T-helper 1 cell treated with Interleukin-12 subunit alpha and Interleukin-12 subunit beta and Interleukin-4 antibody, amounts not matched to agents 30 ng/mL and 1 ng/mL, for 36 hours (primary cell): Measurements from ENCODE around the gene ATG2B. TPM values are rescaled to one million over a fixed set of nuclear protein-coding genes. Genes with fewer than 3 reads are reported as not detected.

Experiments used
- intact Hi-C: fragments of 100-400 bp; cut with micrococcal nuclease; formaldehyde crosslinking; loops from one replicate; pipeline ENCODE4 v1.15.1; 2024
- total RNA-seq: library from RNA; stranded (reverse); gene quantifications from 2 replicates; pipeline ENCODE4 v1.2.3, GENCODE V29; 2022

ATG2B gene
- total RNA-seq, 1 donor from 2014 or later, result 21.3 TPM

- intact Hi-C loops, result loop anchor here (10.0 kb wide), 1 partner anchor 279 kb away; no protein-coding TSS in a partner anchor
Measured at GRCh38 chr14:96273629-96274028, 89.5 kb downstream of the ATG2B start.

GRCh38 chr14:96272777-96273473 is 90.2 kb downstream of the ATG2B start:
- intact Hi-C loops, result loop anchor here (10.0 kb wide), 1 partner anchor 278 kb away; no protein-coding TSS in a partner anchor

- intact Hi-C loops, result loop anchor here (10.0 kb wide), 1 partner anchor 277 kb away; no protein-coding TSS in a partner anchor
Measured at GRCh38 chr14:96271421-96271762, 91.7 kb downstream of the ATG2B start.

DNA sequence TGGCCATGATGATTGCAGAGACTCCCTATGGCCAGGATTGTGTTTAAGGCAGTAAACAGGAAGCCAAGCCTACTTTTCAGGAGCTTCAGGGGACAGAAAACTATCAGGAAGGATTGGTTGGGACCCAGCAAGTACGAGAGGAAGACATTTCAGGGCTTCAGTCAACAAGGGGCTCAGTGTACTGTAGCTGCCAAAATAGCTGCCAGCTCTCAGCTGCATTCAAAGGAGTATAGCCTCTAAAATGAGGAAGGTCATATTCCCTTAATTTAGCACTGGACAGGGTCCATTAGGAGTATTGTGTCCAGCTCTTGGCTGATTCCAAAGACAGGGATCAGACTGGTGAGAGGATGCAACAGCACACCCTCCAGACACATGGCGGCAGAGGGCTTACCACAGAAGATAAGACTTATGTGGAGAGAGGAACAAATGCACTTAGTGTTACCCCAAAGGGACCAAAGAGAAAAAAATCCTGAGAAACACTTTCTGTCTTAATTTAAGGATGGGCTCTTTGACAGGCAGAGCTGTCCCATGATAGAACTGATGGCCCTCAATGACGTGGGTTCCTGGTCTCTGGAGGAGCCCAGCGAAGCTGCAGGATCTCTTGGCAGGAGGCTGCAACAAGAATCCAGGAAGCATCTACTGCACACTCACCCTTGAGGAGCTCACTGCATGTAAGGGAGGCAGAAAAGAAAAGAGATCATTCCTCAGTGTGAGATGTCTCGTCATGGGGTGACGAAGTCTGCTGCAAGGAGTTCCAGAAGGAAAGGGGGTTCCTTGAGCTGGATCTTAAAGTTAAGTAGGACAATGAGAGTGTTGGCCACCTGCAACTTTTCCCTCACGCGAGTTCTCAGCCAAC is 92.3 kb downstream of the ATG2B start:
- intact Hi-C loops, result loop anchor here (10.0 kb wide), 1 partner anchor 276 kb away; no protein-coding TSS in a partner anchor

GRCh38 chr14:96269359-96269710 is 93.8 kb downstream of the ATG2B start:
- intact Hi-C loops, result loop anchor here (1.0 kb wide), 1 partner anchor 32 kb away; no protein-coding TSS in a partner anchor

- intact Hi-C loops, result loop anchor here (1.0 kb wide), 1 partner anchor 31 kb away; no protein-coding TSS in a partner anchor
Measured at GRCh38 chr14:96268431-96269358, 94.4 kb downstream of the ATG2B start.

DNA sequence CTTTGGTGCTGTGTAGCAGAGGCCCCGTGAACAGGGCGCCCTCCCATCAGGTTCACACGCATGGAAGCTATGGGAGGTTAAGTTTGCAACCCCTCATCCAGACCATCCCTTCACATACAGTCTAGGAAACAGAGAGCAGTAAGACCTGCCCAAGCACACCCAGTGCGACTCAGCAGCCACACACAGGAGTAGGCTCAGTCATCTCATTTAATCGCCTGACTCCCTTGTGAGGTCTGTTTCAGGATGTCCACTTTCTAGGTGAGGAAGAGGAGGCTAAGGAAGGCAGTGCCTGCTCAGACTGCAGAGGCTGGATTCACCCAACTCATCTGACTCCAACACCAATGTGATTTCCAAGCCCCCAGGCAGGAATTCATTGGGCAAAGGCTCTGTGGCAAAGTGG is 95.2 kb downstream of the ATG2B start:
- intact Hi-C loops, result no loop called here

- intact Hi-C loops, result no loop called here
Measured at GRCh38 chr14:96267336-96267735, 95.8 kb downstream of the ATG2B start.

GRCh38 chr14:96265383-96266095 is 97.6 kb downstream of the ATG2B start:
- intact Hi-C loops, result no loop called here

GRCh38 chr14:96264853-96265252 is 98.3 kb downstream of the ATG2B start:
- intact Hi-C loops, result no loop called here

DNA sequence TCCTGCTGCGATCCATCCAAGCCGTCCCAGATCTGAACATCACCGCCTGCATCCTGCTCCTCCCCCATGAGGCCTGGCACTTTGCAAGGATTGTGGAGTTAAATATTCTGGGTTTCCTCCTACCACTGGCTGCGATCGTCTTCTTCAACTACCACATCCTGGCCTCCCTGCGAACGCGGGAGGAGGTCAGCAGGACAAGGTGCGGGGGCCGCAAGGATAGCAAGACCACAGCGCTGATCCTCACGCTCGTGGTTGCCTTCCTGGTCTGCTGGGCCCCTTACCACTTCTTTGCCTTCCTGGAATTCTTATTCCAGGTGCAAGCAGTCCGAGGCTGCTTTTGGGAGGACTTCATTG is 99.0 kb downstream of the ATG2B start:
- intact Hi-C loops, result no loop called here

DNA sequence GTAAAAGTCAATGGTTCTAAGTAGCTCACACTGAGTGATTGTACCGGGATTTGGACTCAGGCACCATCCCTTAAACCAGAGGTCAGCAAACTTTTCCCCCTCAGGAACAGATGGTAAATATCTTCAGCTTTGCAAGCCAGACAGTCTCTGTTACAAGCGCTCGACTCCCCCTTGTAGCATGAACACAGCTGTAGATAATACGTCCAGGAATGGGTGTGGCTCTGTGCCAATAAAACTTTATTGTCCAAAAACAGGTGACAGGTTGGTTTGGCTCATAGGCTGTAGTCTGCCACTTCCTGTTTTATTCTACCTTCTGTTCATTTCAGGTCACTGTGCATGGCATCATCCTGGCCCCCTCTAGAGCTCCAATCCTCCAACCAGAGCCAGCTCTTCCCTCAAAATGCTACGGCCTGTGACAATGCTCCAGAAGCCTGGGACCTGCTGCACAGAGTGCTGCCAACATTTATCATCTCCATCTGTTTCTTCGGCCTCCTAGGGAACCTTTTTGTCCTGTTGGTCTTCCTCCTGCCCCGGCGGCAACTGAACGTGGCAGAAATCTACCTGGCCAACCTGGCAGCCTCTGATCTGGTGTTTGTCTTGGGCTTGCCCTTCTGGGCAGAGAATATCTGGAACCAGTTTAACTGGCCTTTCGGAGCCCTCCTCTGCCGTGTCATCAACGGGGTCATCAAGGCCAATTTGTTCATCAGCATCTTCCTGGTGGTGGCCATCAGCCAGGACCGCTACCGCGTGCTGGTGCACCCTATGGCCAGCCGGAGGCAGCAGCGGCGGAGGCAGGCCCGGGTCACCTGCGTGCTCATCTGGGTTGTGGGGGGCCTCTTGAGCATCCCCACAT is 99.6 kb downstream of the ATG2B start:
- intact Hi-C loops, result no loop called here

DNA sequence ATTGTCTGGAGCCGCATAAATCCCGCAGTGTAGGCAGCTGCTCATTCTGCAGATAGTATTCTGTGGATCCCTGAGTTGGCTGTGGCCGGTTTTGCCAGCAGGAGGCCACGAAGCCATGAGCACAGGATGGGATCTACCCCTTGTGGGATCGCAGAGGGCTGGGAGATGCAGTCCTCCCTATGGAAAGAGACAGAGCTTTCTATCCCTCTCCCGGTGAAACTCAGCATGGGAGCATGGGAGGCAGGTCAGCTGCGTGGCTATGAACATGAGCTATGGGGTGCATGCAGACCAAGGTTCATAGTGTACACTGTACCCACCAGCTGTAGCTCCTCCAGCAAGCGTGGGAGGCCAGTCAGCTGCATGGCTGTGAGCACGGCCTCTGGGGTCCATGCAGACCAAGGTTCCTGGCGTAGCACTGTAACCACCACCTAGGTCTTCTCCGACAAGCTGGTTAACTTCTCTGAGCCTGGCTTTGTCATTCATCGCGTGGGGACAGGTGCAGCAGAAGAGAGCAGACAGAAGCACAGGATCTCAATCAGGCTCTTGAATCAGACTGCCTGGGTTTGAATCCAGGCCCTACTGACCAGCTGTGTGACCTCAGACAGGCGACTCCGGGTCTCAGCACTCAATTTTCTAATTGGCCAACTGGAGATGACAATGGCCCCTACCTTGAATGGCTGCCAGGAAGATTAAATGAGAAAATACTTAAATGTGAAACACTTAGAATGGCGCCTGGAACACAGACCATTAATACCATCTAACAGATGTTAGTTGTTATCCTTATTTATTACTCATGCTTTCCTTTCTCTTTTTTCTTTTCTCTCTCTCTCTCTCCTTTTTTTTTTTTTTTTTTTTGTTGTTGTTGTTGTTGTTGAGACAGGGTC is 101.1 kb downstream of the ATG2B start:
- intact Hi-C loops, result no loop called here

GRCh38 chr14:96261053-96261452 is 102.1 kb downstream of the ATG2B start:
- intact Hi-C loops, result no loop called here

- intact Hi-C loops, result no loop called here
Measured at GRCh38 chr14:96260341-96260821, 102.8 kb downstream of the ATG2B start.

- intact Hi-C loops, result no loop called here
Measured at GRCh38 chr14:96257900-96258299, 105.2 kb downstream of the ATG2B start.

- intact Hi-C loops, result no loop called here
Measured at GRCh38 chr14:96257056-96257455, 106.1 kb downstream of the ATG2B start.

- intact Hi-C loops, result no loop called here
Measured at GRCh38 chr14:96256407-96256806, 106.7 kb downstream of the ATG2B start.
